GM10266 (cell line): ENCODE data around the gene PRKAR1B.
"Not testable (repeated sequence)": the region's sequence is repeated elsewhere in the genome, so short reads cannot be mapped to it uniquely, and the experiment has no call there.

Source experiments
- DNase-seq: peaks from one replicate; pipeline ENCODE4 v3.0.0; 2012; ENCODE audit errors: extremely low spot score
- TF ChIP-seq, protein P1 (sequence below): IDR thresholded peaks from 2 replicates; pipeline ENCODE4 v1.5.1; 2012; ENCODE audit warnings: mild to moderate bottlenecking, low read depth; ENCODE audit not compliant: control insufficient read depth, insufficient read depth; ENCODE audit errors: missing control alignments

PRKAR1B gene

DNA sequence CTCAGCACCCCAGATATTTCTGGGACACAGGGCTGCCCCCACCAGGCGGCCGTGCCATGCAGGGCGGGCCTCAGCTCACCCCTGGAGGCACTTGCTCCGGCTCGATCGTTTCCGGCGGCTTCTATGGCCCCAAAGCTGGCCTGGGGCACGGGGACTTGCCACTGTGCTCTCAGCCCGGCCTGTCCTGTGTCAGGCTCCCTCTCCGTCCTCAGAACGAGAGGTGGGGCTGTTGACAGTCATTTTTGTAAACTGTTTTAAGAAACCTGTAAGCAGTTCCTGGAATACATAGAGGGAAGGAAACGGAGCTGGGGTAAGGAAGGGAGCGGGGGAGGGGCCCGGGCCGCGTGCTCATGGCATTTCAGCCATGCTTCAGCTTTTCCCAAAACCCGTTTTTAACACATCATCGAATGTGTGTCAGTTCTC is 30.7 kb upstream of the PRKAR1B start:
- no peak for DNase-seq
- TF ChIP-seq, protein P1, sequence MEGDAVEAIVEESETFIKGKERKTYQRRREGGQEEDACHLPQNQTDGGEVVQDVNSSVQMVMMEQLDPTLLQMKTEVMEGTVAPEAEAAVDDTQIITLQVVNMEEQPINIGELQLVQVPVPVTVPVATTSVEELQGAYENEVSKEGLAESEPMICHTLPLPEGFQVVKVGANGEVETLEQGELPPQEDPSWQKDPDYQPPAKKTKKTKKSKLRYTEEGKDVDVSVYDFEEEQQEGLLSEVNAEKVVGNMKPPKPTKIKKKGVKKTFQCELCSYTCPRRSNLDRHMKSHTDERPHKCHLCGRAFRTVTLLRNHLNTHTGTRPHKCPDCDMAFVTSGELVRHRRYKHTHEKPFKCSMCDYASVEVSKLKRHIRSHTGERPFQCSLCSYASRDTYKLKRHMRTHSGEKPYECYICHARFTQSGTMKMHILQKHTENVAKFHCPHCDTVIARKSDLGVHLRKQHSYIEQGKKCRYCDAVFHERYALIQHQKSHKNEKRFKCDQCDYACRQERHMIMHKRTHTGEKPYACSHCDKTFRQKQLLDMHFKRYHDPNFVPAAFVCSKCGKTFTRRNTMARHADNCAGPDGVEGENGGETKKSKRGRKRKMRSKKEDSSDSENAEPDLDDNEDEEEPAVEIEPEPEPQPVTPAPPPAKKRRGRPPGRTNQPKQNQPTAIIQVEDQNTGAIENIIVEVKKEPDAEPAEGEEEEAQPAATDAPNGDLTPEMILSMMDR = no peak

DNA sequence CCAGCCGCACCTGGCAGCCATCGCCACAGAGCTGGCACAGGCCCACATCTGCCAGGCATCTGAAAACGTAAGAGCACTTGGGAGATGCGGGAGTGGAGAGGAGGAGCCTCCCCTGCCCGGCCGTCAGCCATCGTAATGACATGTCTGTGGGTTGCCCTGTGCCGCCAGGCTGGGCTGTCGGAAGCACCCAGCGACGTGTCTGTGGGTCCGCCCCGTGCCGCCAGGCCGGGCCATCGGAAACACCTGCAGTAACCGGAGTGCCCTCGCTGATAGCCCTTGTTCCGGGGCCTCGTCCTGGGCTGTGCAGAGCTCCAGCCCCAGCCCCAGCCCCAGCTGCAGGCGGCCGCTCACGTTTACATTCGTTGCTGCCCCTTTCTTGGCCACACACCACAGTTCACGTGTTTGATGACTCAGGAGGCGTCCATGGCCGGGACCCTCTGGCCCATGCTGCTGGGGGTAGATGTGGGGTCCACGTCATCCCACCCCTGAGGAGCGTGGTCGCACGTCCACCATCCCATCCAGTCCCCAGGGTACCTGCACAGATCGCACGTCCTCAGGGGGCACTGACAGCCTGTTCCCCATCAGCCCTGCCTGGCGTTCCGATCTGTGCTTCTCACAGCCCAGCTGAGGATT is 30.0 kb upstream of the PRKAR1B start:
- DNase-seq = no peak
- TF ChIP-seq, protein P1 = no peak

DNA sequence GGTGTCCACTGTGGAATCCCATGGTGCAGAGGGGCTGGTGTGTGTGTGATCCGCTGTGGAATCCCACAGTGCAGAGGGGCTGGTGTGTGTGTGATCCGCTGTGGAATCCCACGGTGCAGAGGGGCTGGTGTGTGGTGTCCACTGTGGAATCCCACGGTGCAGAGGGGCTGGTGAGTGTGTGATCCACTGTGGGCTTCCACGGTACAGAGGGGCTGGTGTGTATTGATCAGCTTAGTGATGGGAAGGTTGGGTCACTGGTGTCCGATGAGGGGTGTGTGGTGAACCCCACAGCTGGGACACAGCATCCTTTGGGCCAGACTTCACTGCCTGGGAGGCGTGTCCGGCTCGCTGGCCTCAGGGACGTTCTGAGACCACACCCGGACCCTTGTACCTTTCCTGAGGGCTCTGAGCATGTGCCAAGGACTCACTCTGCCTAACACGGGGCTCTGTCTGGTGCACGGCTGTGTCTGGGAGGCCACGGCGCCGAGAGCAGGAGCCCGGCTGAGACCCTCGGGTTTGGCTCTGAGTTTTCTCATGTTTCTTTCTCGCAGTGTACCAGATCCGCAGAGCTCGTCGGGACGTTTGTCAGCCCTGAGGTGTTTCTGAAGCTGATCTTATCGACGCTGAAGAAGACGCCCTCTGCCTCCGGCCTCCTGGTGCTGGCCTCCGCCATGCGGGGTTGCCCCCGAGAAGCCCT is 29.3 kb upstream of the PRKAR1B start:
- no peak for DNase-seq
- TF ChIP-seq, protein P1 = no peak

DNA sequence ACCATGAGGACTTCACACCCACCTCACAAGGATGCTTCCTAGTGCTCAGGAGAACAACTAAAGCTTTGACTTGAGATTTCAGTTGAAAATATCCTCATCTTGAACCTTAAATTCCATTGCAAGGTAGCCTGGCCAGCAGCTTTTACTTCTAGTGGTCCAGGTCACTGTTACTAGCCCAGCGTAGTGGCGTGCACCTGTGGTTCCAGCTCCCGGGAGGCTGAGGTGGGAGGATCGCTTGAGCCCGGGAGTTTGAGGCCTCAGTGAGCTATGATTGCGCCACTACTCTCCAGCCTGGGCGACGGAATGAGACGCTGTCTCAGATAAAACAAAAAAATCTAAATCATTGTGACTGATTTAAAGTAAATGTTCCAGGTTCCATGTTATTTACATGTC is 28.3 kb upstream of the PRKAR1B start:
- DNase-seq = no peak
- TF ChIP-seq, protein P1 = no peak

DNA sequence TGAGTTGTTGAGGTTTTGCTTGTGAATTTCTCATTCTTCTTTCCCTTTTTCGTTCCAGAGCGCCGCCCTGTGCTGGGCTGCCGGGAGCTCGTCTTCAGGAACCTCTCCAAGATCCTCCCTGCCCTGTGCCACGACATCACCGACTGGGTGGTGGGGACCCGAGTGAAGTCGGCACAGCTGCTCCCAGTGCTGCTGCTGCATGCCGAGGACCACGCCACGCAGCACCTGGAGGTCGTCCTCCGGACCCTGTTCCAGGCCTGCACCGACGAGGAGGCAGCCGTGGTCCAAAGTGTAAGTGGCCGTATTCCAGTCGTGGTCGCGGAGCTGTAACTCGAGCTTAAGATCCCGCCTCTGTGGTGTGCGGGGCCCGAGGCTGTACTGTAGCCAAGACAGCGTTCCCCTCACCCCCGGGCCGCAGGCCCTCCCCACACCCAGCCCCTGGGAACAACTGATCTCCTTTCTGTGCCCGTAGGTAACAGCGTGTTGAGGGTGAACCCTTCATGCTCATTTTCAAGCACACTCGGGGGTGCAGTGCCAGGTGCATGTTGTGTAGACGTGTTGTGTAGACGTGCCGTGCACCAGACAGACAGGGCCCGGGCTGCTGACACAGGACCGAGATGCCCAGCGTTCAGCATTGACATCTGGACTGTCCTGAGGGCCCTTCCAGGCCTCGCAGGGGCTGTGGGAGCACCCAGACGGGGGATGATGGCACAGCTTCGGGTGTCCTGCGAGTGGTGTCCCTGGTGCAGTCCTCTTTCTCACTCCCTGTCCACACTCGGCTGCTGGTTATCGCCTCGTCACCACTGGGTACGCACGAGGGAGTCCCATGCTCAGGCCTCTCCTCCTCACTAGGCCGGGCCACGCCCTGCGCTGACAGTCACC is 27.7 kb upstream of the PRKAR1B start:
- TF ChIP-seq, protein P1 = no peak
- DNase-seq = no peak

DNA sequence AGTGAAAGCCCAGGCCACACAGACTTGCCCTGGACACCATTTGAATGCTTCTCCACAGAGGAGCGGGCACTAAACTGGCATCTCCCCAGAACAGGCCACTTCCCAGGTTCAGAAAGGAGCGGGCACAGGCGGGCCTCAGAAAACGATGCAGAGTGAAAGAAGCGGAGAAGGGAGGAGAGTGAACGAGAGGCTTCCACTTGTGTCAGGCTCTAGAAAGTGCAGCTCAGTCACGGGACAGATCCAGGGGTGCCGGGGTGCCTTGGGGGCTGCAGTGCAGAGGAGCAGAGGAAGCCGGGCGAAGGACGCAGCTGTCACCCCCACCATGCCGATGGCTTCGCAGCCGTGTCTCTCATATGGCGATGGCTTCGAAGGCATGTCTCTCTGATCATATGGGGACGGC is 26.1 kb upstream of the PRKAR1B start:
- no peak for DNase-seq
- TF ChIP-seq, protein P1 = no peak

DNA sequence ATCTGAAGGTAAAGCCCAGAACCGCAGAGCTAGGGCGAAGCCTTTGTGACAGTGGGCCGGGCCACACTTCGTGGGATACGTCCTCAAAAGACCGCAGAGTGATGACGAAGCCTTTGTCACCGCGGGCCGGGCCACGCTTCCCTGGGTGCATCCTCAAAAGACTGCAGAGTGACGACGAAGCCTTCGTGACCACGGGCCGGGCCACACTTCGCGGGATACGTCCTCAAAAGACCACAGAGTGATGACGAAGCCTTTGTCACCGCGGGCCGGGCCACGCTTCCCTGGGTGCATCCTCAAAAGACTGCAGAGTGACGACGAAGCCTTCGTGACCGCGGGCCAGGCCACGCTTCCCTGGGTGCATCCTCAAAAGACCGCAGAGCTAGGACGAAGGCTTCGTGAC is 25.2 kb upstream of the PRKAR1B start:
- DNase-seq = not testable (repeated sequence)
